GM19043 (cell line): ENCODE results near the gene LRIG3.
"Not testable (repeated sequence)": the region's sequence is repeated elsewhere in the genome, so short reads cannot be mapped to it uniquely, and the experiment has no call there.

Source experiments
- ATAC-seq: cut with Tn5 transposase; IDR thresholded peaks from one replicate; pipeline ENCODE4 v1.9.1; 2021; ENCODE audit warnings: low read depth; ENCODE audit not compliant: unreplicated experiment

LRIG3 gene

DNA sequence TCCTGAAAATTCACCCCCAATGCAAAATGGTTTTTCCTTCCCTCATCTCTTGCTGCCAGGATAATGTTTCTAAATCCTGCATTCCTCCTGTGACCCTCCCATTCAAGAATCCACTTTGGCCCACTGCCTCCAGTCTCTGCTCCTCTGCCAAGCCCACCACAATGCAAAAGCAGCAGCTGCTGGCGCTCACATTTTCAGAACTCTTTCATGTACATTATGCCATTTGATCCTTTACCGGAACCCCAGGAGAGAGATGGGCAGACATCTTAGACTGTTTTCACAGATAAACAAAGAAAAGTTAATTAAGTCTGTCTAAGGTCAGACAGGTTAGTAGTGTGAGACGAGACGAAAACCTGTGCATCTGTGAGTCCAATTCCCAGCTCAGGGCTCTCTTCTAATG lies 12.9 kb downstream of the LRIG3 start:
- ATAC-seq = no peak

DNA sequence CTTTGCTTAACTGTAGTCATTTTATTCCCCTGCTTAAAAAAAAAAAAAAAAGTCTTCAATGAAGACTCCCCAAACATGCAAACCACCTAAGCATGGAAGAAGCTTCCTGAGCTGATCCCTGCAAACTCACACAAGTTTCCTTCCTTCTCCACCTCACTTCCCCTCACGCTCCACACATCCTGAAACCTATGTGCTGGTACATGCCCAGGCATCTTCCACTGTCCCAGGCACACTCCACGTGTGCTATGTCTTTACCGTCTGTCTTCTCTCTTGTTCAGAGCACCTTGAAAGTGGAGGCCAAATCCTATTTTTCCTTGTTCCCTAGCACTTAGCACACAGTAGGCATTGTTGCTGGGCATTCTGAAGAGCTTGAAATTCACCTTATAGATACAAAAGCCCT lies 13.4 kb downstream of the LRIG3 start:
- ATAC-seq = no peak

DNA sequence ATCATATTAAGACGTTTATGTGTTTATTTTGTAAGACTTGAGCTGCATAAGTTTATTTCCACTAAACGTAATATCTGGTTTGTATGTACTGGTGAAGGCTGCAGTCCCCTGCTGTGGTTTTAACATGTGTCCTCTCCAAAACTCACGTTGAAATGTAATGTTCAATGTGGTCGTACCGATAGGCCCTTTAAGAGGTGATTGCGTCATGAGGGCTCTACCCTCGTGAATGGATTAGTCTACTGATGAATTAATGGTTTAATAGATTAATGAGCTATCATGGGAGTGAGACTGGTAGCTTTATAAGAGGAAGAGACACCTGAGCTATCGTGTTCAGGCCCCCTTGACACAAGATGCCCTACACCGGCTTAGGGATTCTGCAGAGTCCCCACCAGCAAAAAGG lies 14.9 kb downstream of the LRIG3 start:
- ATAC-seq = no peak

DNA sequence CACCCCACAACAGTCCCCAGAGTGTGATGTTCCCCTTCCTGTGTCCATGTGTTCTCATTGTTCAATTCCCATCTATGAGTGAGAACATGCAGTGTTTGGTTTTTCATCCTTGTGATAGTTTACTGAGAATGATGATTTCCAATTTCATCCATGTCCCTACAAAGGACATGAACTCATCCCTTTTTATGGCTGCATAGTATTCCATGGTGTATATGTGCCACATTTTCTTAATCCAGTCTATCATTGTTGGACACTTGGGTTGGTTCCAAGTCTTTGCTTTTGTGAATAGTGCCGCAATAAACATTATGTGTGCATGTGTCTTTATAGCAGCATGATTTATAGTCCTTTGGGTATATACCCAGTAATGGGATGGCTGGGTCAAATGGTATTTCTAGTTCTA lies 17.6 kb downstream of the LRIG3 start:
- ATAC-seq = not testable (repeated sequence)

DNA sequence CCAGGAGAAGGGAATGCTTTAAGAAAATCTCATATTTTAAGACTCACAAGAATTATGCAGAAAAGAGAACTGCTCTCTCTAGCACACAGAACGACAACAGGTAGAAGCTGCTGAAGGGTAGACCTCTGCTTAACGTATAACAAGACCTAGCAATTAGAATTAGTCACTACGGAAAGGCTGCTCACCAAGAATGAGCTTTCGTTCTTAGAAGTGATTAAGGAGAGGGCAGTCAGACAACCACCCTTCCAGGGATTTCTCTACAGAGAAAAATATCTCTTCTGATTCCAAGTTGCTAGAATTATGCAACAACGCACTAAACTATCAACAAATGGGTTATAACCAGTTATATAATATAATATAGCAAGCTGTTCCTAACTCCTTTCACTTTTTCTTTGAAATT lies 18.6 kb downstream of the LRIG3 start:
- no peak for ATAC-seq

DNA sequence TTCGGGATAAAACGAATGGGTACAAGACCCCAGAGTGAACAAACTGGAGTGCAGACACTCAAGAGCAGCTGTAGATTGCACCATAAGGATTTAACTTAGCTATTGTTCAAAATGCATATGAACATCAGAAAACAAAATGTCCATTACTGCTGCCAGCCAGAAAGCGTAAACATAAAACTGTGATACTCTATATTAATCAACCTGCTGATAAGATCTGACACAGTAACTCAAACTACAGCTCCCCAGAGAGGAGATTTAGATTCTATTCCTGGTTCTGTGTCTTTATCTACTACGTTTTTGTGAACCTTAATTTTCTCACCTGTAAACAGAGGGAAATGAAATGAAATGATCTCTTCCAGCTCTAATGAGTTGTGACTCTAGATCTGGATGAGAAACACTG lies 22.3 kb downstream of the LRIG3 start:
- no peak for ATAC-seq

DNA sequence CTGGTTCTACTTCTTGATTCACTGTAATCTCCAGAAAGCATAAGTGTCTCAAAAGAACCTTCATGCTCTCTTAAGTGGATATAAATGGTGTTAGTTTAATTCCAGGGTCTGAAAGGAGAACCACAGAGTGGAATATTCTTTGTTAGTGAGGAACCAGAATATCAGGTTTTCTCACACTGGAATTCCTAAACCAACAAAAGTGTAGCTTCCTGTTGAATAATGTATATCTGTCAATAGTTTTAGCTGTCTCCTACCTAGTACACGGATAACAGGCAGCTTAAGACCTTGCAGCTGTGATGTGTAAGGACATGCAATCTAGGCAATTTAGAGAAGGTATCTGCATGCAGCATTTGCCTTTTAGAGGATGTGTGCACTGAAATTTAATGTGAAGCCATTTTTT lies 24.0 kb downstream of the LRIG3 start:
- ATAC-seq = no peak

DNA sequence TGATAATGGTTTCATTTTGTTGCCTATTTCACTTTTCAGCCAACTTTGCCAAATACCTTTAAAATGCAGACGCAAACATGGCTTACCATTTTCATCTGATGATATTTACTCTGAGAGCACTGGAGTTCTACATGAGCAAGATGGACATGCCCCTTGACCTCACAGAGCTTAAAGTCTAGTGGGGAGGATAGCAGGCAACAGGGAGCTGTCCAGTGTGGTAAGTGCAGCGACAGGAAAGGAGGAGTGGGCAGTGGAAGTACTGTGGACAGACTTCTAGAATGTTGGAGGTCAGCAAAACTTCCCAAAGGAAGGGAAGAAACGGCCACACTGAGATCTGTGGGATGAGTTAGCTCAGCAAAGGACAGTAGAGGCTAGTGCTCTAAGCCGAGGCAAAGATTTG lies 25.3 kb downstream of the LRIG3 start:
- ATAC-seq = no peak

DNA sequence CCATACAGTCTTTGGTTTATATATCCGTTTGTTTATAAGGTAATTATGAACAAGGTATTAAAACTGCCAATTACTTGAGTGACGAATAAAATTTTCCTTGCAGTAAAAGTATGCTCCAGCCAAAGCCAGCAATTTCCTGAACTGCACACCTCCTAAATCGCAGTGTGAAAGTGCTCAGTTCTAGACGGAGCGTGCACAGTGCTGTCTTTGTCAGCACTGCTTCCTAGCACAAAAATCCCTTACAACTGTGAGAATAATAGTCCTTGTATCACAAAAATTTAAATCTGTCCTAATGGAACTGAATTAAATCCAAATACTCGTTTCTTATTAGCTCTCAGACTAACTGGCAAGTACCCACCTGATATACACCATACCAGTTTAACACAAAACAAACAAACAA lies 26.3 kb downstream of the LRIG3 start:
- no peak for ATAC-seq

DNA sequence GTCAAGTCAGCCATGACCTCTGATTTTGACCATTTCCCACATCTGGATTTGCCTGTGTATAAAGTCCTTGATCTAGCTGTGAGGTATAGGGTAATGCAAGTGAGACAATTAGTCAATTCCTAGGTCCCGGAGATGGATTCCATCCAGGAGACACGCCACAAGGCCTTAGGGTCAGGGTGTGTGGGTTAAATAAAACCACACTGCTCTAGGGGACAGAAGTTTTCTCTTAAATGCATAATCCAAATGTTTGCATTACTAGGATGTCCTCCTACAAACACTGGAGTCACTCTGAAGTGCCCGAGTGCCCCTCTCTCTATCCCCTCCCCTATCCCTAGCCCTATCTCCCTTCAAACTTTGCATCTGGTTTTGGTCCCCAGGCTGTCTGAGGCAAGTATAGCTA lies 26.8 kb downstream of the LRIG3 start:
- no peak for ATAC-seq

DNA sequence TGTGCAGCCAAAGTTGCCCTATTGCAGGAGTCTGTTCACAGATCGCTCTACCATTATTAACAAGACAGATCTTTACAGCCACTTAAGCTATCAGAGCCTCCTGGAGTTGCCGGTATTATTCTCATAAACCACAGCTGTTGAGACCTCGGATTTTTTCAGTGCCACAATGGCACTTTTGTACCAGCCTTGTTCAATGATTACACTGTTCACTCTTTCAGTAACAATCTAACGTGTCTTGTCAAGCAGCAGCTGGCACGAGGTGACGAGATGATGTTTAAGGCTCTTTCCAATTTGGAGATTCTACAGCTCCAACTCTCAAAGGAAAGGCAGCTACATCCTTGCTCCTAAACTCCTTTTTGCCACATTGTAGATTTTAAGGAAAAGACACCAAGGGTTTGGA lies 30.7 kb downstream of the LRIG3 start:
- ATAC-seq = no peak

DNA sequence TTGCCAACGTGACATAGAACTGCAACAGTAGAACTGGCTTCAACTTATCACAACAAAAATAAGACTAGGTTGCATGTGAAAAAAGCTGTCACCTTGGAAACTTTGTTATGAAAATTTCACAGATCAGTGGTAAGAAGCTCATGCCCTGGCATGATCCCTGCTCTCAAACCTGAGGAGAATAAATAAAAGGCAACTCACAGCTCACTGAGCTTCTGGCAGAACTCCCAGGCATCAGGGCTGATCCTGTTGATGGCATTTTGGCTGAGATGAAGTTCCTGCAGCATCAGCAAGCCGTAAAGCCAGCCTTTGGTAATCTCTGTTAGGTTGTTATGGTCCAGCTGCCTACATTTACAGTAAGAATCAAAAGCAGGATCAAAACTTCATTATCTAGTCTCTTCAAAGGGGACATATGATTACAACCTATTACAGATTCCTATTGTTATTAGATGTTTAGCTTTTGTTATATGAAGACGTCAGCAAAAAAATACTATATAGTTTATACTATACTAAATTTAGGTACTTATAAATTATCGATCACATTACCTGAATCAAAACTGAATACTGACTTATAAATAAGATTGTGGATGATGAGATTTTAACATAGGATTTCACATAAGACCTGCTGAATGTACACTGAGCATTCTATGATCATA lies 32.0 kb downstream of the LRIG3 start:
- no peak for ATAC-seq

DNA sequence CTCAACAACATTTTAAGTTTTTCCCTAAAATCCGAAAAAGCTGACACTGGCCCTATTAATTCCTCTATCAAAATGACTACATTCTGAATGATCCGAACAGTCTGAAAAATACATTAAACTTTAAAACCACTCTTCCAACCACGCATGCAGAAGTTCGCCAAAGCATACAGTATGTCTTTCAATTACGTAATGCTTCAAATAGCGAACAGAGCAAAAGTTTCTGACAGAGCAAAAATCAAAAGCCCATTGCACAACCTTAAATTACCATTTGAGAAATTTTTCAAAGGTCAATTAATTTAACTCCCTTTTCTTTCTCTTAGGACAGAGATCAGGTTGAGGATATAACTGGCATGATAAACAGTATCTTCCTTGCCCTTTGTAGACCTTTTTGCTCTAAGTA lies 33.2 kb downstream of the LRIG3 start:
- no peak for ATAC-seq

DNA sequence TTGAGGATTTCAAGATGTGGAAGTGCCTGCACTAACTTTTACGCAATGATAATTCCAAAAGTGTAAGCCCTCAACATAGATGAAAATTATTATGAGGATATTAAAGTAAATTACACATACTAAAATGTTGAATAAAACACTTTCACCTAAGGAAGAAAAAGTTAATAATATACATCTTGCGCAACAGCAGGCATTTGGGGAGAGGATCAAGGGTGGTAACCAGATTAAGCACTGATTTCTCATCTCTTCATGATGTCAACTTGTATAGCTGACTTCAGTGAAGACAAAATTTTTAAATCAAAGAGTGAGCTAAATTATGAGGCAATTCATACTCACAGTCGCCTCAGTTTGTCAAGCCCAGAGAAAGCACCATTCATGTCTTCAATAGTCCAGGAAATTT lies 33.8 kb downstream of the LRIG3 start:
- ATAC-seq = no peak

DNA sequence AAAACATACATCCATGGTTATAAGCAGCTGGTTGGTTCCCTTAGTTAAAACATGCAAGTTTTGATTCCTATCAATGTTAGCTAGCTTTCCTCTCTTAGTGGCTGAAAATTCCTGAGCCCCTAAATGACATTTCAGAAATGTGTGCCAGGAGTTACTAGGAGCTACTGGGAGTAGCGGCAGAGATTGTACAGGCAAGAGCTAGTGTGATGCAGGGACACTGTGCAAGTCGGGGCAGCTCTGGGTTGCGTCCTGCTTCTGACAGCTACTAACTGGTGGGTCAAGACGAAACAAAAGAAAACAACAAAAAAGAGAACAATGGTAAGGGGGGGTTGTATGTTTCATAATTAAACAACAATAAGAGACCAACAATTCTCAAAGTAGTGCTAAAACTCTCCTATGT lies 35.4 kb downstream of the LRIG3 start:
- ATAC-seq = no peak

DNA sequence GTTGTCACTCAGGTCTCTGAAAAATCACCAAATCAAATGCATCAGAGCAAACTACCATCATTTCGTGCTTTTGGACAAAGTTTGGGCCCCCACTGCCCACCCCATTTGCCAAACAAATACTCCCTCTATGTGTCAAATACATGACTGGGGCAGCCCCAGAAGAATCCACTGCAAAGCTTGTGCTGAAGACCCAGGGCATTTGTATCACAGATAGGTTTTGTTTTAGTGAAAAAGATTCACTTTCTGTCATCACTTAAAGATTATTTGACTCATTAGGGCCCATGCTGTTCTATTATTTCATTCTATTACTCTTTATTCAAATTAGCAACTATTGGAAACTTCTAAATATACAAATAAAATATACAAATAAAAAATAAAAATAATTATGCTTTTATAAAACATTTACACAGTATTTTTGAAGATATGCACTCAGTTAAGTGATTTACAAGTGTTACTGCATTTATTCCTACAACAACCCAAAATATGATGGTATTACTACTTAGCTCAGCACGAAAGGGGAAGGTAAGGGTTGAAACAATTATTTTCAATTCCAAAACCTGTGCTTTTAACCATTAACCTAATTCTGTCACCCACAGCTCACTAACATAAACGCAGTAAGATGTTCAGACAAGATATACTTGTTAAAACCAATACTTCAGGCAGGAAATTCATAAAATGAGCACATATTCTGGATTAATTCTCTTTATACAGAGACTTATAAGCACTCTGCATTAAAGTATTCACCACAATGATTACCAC lies 36.5 kb downstream of the LRIG3 start:
- ATAC-seq = no peak

DNA sequence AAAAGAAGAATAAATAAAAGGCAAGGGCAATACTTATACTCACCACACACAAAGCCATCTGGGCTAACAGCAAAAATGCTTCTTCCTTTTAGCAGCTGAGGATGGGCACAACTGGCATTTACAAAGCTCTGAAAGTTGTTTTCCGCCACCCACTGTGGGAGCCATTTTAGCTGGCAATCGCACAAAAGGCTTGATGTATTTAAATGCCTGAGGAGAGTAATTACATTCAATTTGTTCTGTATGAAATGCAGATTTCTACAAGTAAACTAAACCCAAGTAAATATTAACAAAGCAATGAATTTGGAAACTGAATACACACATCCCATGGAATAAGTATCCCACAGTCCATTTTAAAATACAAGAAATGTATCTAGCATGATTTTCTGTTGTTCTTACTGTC lies 37.5 kb downstream of the LRIG3 start:
- no peak for ATAC-seq

DNA sequence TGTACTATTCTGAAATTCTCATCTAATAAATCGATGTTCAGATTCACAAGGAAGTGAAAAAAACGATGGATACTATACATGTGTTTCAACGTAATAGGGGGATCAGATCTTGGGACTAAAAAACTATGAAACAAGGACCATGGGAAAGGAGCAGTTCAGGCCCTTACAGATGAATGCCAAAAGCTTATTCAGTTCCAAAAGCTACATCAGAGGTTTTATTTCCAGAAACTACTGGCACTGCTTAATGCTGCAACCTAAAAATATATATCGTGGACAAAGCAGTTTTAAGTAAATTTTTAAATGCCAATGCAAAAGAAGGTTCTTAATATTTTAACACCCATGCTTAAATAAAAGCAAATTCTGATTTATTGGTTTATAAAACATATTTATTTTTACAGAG lies 38.5 kb downstream of the LRIG3 start:
- ATAC-seq = no peak

DNA sequence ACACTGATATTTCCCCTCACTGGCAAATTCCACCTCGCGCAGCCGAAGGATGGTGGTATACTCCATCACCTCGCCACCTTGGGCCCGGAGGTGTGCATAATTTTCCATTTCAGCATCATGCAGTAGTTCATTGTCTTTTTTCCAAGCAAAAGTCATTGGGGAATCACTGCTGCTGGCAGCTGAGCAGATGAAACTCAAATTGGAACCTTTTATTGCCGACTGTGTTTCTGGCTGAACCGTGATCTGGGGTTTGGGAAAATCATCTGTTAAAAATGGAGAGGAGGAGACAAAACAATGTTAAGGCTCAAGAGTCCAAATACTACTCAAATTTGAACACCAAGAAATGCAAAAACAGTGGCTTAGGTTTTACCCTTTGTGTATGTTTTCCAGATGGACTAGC lies 39.7 kb downstream of the LRIG3 start:
- ATAC-seq = no peak

DNA sequence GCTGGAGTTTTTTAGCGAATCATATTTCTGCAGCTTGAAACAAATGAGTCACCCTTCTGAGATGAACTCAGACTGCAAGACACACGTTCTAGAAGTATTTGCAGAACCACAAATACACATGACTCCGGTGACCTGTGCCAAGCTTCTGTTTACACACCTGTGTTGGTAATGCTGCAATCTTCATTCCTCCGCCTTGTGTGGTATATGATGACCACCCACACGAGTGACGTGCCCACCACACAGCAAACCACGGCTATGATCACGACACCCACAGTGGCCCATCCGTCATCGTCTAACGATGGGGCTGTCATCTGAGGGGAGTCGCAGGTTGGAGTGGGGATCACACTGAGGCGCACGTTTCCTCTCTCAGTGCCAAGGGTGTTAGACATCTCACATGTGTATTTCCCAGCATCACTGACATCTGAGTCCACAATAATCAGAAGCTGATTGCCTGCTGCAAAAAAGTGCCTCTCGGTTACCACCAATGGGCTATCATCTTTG lies 43.0 kb downstream of the LRIG3 start:
- ATAC-seq = no peak

DNA sequence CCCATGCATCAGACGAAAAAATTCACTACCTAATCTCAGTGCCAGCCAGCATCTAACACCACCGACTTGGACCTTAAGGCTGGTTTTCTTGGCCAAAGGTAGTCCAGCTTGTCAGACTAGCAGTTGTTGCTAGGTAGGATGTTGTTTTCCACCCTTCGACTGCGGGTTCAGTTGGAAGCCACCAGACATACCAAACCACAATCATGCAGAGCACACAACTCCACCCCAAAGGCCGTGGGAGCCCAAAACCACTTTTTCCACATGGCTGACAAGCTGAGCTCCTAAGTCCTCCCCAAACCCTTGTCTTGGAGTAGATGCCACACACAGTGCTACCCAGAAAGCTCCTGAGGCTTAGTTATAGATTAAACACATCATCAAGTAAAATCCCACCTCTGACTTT lies 46.8 kb downstream of the LRIG3 start:
- ATAC-seq = no peak

DNA sequence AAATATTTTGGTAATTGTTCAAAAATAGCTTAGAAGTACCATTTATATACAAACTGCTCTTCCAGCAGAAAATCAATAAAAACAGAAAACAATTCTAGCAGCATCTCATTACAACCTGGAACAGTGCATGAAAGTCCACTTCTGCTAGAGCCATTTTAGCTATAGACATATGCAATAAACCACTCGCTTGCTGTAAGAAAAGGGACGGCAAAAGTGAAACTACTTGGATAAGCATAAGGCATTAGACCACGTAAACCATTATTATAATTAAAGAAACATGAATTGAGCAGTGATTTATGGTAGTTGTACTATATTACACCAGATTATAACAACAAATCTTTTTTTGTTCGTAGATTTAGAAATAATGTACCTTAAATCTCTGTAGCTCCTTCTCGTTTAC lies 48.7 kb downstream of the LRIG3 start:
- no peak for ATAC-seq
